HepG2 (cell line): Measurements from ENCODE around the gene ANKLE1. TPM values are rescaled to one million over a fixed set of nuclear protein-coding genes. Genes with fewer than 3 reads are reported as not detected.
A peak's percentile ranks its signal among the peaks of the same experiment; 100 is the strongest.

Experiments
- ATAC-seq: fragments of 200-7000 bp; cut with Tn5 transposase; 3 replicates; pipeline ENCODE4 v1.9.1; 2020; ENCODE audit warnings: mild to moderate bottlenecking, moderate library complexity
- BruUV-seq: library from RNA; stranded (reverse); fragments of 400-500 nt; replicated peaks from 2 replicates; lab custom pipeline; 2021; lab: Mats Ljungman, UMichigan
- CTCF ChIA-PET: fragments of 300-600 bp; formaldehyde crosslinking; extraction: SDS; loops from one replicate; lab custom pipeline; 2021; ENCODE audit warnings: low total read pairs, inconsistent platforms, low intra/inter-chr PET ratio; lab: Yijun Ruan, JAX
- POLR2A ChIA-PET: fragments of 350-600 bp; sonication (Branson Sonifier 250); formaldehyde crosslinking; loops from one replicate; lab custom pipeline; 2020; ENCODE audit warnings: antibody characterized with exemption, inconsistent platforms; lab: Yijun Ruan, JAX
- DNase-seq: peaks from one replicate; pipeline ENCODE4 v3.0.0-alpha.2; 2015; ENCODE audit warnings: low spot score
- FAIRE-seq: peaks from 3 replicates; lab custom pipeline; 2011; peaks lifted over from hg19 to GRCh38; lab: Jason Lieb, UNC
- H2AFZ ChIP-seq: one replicate; pipeline ENCODE4 v1.6.1; 2011; ENCODE audit warnings: low read length, inconsistent platforms
- H3K27ac ChIP-seq: fragments of 300-600 bp; 3 replicates; pipeline ENCODE4 v1.8.0; 2011; ENCODE audit warnings: mixed run types, mild to moderate bottlenecking, mixed read lengths, low read length, inconsistent platforms; ENCODE audit not compliant: insufficient read depth; ENCODE audit errors: extremely low read length
- H3K27me3 ChIP-seq, 2 experiments: fragments of 200-600 bp in 1 of 2; 2 replicates in 1 of 2; 3 replicates in 1 of 2; pipeline versions ENCODE4 v1.6.0 to v1.8.0; 2011; ENCODE audit warnings: low read length in 2 of 2, mild to moderate bottlenecking in 2 of 2, moderate library complexity in 2 of 2, inconsistent platforms in 1 of 2; ENCODE audit not compliant: insufficient read depth in 2 of 2, control insufficient read depth in 1 of 2
- H3K36me3 ChIP-seq, 2 experiments: fragments of 200-600 bp in 1 of 2; replicated peaks in 1 of 2; 2 replicates in 1 of 2; 3 replicates in 1 of 2; pipeline versions ENCODE4 v1.5.1 to v1.8.0; 2011; ENCODE audit warnings: low read length in 2 of 2, inconsistent platforms in 1 of 2; ENCODE audit not compliant: insufficient read depth in 2 of 2, control insufficient read depth in 1 of 2
- H3K4me1 ChIP-seq: 2 replicates; pipeline ENCODE4 v1.5.1; 2012; ENCODE audit warnings: low read length, inconsistent platforms; ENCODE audit not compliant: insufficient read depth
- H3K4me2 ChIP-seq: 2 replicates; pipeline ENCODE4 v1.6.0; 2011; ENCODE audit warnings: low read depth, low read length, inconsistent platforms
- H3K4me3 ChIP-seq, 3 experiments: fragments of 200-600 bp in 1 of 3; sonication (generic), shearing (Covaris generic) in 1 of 3; replicated peaks in 1 of 3; 2 replicates each; pipeline ENCODE4 v1.5.1; 2011 to 2016; ENCODE audit warnings: low read length in 3 of 3, inconsistent platforms in 2 of 3, low read depth in 2 of 3, mild to moderate bottlenecking in 2 of 3, control low read depth in 1 of 3, mixed read lengths in 1 of 3; ENCODE audit not compliant: insufficient read depth in 1 of 3
- H3K79me2 ChIP-seq: one replicate; pipeline ENCODE4 v1.6.1; 2011; ENCODE audit warnings: low read length, inconsistent platforms; ENCODE audit not compliant: insufficient read depth
- H3K9ac ChIP-seq: 2 replicates; pipeline ENCODE4 v1.6.0; 2011; ENCODE audit warnings: mild to moderate bottlenecking, low read depth, low read length, inconsistent platforms; ENCODE audit not compliant: insufficient read depth
- H3K9me3 ChIP-seq: 2 replicates; pipeline ENCODE4 v1.5.1; 2012; ENCODE audit warnings: mild to moderate bottlenecking, low read length
- H4K20me1 ChIP-seq: 2 replicates; pipeline ENCODE4 v1.6.0; 2011; ENCODE audit warnings: inconsistent platforms, mild to moderate bottlenecking, low read length, moderate library complexity; ENCODE audit not compliant: insufficient read depth
- BRF2 ChIP-seq: sonication (generic); formaldehyde crosslinking; IDR thresholded peaks from 2 replicates; pipeline ENCODE4 v1.8.1; 2022; ENCODE audit warnings: mild to moderate bottlenecking, missing genetic modification reagents
- DR1 ChIP-seq: sonication (generic); formaldehyde crosslinking; IDR thresholded peaks from 2 replicates; pipeline ENCODE4 v1.8.0; 2021; ENCODE audit warnings: mild to moderate bottlenecking, missing genetic modification reagents, inconsistent platforms
- GFI1 ChIP-seq: sonication (generic); formaldehyde crosslinking; IDR thresholded peaks from 2 replicates; pipeline ENCODE4 v1.5.0; 2020; ENCODE audit warnings: missing genetic modification reagents, mild to moderate bottlenecking, borderline replicate concordance
- GPBP1L1 ChIP-seq: sonication (generic); formaldehyde crosslinking; IDR thresholded peaks from 2 replicates; pipeline ENCODE4 v1.5.0; 2020; ENCODE audit warnings: mild to moderate bottlenecking, missing genetic modification reagents
- HBP1 ChIP-seq: IDR thresholded peaks from 2 replicates; pipeline ENCODE4 v1.6.1; 2016; ENCODE audit warnings: low read depth, control low read depth
- HNF4G ChIP-seq, 2 experiments: sonication (generic) in 1 of 2; formaldehyde crosslinking in 1 of 2; IDR thresholded peaks; 2 replicates each; pipeline versions ENCODE4 v1.4.0 to v1.6.1; 2011 to 2020; ENCODE audit warnings: borderline replicate concordance in 2 of 2, low read depth in 2 of 2, mild to moderate bottlenecking in 2 of 2, low read length in 1 of 2, missing genetic modification reagents in 1 of 2, moderate library complexity in 1 of 2
- MYPOP ChIP-seq: sonication (generic); formaldehyde crosslinking; IDR thresholded peaks from 2 replicates; pipeline ENCODE4 v1.8.1; 2023; ENCODE audit warnings: mild to moderate bottlenecking, moderate library complexity, missing genetic modification reagents
- NCOA2 ChIP-seq: sonication (generic); formaldehyde crosslinking; IDR thresholded peaks from 2 replicates; pipeline ENCODE4 v1.8.0; 2022; ENCODE audit warnings: inconsistent platforms
- NFIC ChIP-seq: IDR thresholded peaks from 2 replicates; pipeline ENCODE4 v1.6.1; 2012; ENCODE audit warnings: mild to moderate bottlenecking, low read length, inconsistent platforms
- RBFOX2 ChIP-seq: fragments of 200-400 bp; formaldehyde crosslinking; IDR thresholded peaks from 2 replicates; pipeline ENCODE4 v1.6.1; 2017; ENCODE audit warnings: low read depth, mild to moderate bottlenecking, low read length
- ZFP91 ChIP-seq: sonication (generic); formaldehyde crosslinking; IDR thresholded peaks from 2 replicates; pipeline ENCODE4 v1.9.0; 2022; ENCODE audit warnings: missing genetic modification reagents, mild to moderate bottlenecking, borderline replicate concordance
- ZFY ChIP-seq: sonication (generic); formaldehyde crosslinking; IDR thresholded peaks from 2 replicates; pipeline ENCODE4 v1.4.0; 2020; ENCODE audit warnings: missing genetic modification reagents
- ZKSCAN8 ChIP-seq: IDR thresholded peaks from 2 replicates; pipeline ENCODE4 v1.6.1; 2016; ENCODE audit warnings: borderline replicate concordance, missing genetic modification reagents, missing compliant biosample characterization
- ZNF652 ChIP-seq: IDR thresholded peaks from 2 replicates; pipeline ENCODE4 v1.6.1; 2016; ENCODE audit warnings: low read depth, borderline replicate concordance
- WGBS: methylation state at CpG from one replicate; pipeline ENCODE4 v1.1.6; 2017; ENCODE audit warnings: low lambda C conversion rate; 5-methylcytosine and 5-hydroxymethylcytosine counted together
- in situ Hi-C: cut with HindIII; loops from 2 replicates; pipeline ENCODE4 v1.10.0; 2017; ENCODE audit warnings: low pct_unique_long_range_greater_than_20kb; ENCODE audit not compliant: extremely low pct_ligation_motif_present
- intact Hi-C: fragments of 100-400 bp; cut with micrococcal nuclease; formaldehyde crosslinking; loops from one replicate; pipeline ENCODE4 v1.10.0; 2022; ENCODE audit not compliant: unreplicated experiment
- polyA plus RNA-seq, 8 experiments: library from polyadenylated mRNA; depleted of rRNA in 3 of 8; stranded (reverse) in 7 of 8; unstranded in 1 of 8; fragments of >200 nt; fragmentation: Illumina TruSeq in 4 of 8; extraction: Trizol in 4 of 8; gene quantifications; 2 replicates each; pipeline versions ENCODE4 v1.2.1 to v1.2.3, GENCODE V29; 2011 to 2016; ENCODE audit warnings: low read depth in 4 of 8, missing spikeins in 1 of 8, mixed read lengths in 1 of 8; ENCODE audit not compliant: insufficient read depth in 1 of 8
- total RNA-seq, 5 experiments: library from RNA; depleted of rRNA; stranded (reverse); fragments of >200 nt; fragmentation: Illumina TruSeq; extraction: Trizol; gene quantifications; 2 replicates each; pipeline ENCODE4 v1.2.3, GENCODE V29; 2016; ENCODE audit warnings: low read depth in 1 of 5

Gene ANKLE1
- total and polyA plus RNA-seq, 2 of the 13 experiments (the other 11 are each of a cell fraction or from before 2014, with no cell fraction given), result 0.69 to 1.5 TPM

GRCh38 chr19:17240826-17241399 lies 40.8 kb upstream of the ANKLE1 start (continued):
- no peak for TF ChIP-seq BRF2
- no peak for TF ChIP-seq GPBP1L1
- no peak for TF ChIP-seq NFIC
- TF ChIP-seq RBFOX2, result peak; percentile 26; the same call in 1 of the 2 replicates

GRCh38 chr19:17242431-17243208 lies 39.1 kb upstream of the ANKLE1 start:
- H3K4me2 ChIP-seq, result peak overlapping the region; percentile 99
- no peaks in the 10 kb centered on the region for H3K9me3 ChIP-seq
- no CpG with 5 or more reads among the region's 8 CpGs for WGBS
- in situ Hi-C loops (no loop called here), intact Hi-C loops (no loop called here)
- H3K79me2 ChIP-seq, result peaks cover 58% of the 10 kb centered on the region
- ChIA-PET CTCF (no interaction called here), POLR2A (interaction anchor here (0.6 to 9.0 kb wide), 8 partner anchors 8 to 28 kb away, joined by 3 to 178 read pairs (median 20); partner anchors contain the start of genes BABAM1, OCEL1 and USE1)
- H4K20me1 ChIP-seq, result peaks cover 27% of the 10 kb centered on the region; the same call in 1 of the 2 replicates
- peak overlapping the region; percentile 87 to 92 (median 89) for H3K4me3 ChIP-seq
- H3K36me3 ChIP-seq, result peaks cover 6 to 11% of the 10 kb centered on the region in 2 experiments; a peak in 4 of 5 replicates
- FAIRE-seq (no peak), DNase-seq (no peak), ATAC-seq (no peak)
- H2AFZ ChIP-seq, result no peak overlapping the region
- BruUV-seq, result no TSS peak
- no peaks in the 10 kb centered on the region for H3K27me3 ChIP-seq
- peaks cover 72% of the 10 kb centered on the region for H3K4me1 ChIP-seq
- peak overlapping the region; percentile 90 for H3K9ac ChIP-seq
- H3K27ac ChIP-seq, result peak overlapping the region; percentile 95
- no peak for TF ChIP-seq MYPOP
- TF ChIP-seq DR1, result no peak
- no peak for TF ChIP-seq ZNF652 (CRISPR knock-in tag)
- TF ChIP-seq ZFY, result peak; percentile 18; the same call in 1 of the 2 replicates
- TF ChIP-seq ZKSCAN8, result no peak
- TF ChIP-seq HBP1 (CRISPR knock-in tag), result no peak
- TF ChIP-seq NCOA2 (CRISPR knock-in tag), result no peak
- 0 out of 2 replicates have a peak, but pooled peaks have one; percentile 18 for TF ChIP-seq ZFP91
- TF ChIP-seq GFI1 (CRISPR knock-in tag), result no peak
- 0 out of 2 replicates have a peak, but pooled peaks have one; percentile 9 for TF ChIP-seq HNF4G (IDR thresholded peaks at IDR 0.05; ENCODE audit: borderline replicate concordance, low read depth, low read length)
- no peak for TF ChIP-seq HNF4G (CRISPR knock-in tag; IDR thresholded peaks at IDR 0.05; ENCODE audit: borderline replicate concordance, low read depth)
